Measurements from ENCODE around the gene WASF1. TPM values are rescaled to one million over a fixed set of nuclear protein-coding genes. Genes with fewer than 3 reads are reported as not detected.
A peak's percentile ranks its signal among the peaks of the same experiment; 100 is the strongest.
"Not testable (repeated sequence)": the region's sequence is repeated elsewhere in the genome, so short reads cannot be mapped to it uniquely, and the experiment has no call there.

WASF1 gene
- total RNA-seq, 2 donors from 2014 or later = 2.8 to 4.1 TPM

- DNase-seq = peak; percentile 68 to 69
- intact Hi-C loops (cut with DNase I, micrococcal nuclease) = no loop called here
- peak; percentile 57 for ATAC-seq
Observed at GRCh38 chr6:110180228-110181008, 948 bp upstream of the WASF1 start, which contains the start of gene CDC40. Gene CDC40 (plus strand): TSS chr6:110180427. CDS start chr6:110180445, 18 bp downstream.

DNA sequence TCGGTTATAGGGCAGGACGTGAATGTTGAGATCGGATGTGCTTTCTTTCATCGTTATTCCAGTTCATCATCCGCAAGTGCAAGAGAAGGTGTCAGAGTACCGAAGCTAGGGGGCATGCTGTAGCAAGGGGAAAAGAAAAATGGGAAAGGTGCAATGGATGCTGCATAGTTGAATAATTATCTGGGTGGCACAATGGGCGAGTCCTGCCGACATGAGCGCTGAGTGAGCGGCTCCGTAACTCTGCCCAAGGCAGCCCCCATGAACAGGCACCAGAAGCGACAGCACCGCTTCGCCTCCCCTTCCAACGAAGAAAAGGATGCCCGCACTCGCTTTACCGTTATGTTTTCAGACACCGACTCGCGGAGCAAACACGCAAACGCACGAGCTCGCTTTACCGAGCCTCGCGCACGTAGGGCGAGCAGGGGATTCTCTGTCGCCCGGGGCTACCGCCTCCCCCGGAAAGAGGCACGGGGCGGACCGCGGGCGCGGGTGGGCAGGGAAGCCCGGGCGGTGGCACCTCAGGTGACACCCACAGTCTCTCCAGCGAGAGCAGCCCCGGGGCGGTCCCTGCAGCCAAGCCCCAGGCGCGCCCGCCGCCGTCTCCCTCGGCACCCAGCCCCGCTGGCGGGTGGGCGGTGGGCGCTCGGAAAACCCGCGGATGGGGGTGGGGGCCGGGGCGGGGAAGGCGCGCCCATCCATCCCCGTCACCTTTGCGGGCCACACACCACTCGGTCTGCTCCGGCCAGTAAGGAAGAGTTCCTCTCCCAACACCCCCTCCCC, 654 bp downstream of the WASF1 start:
- ATAC-seq (peak; percentile 26), DNase-seq (peak; percentile 31 to 54)
- intact Hi-C loops (cut with DNase I, micrococcal nuclease) = loop anchor here in 1 of 2 donors (5.0 kb wide), 1 partner anchor 213 kb away; no protein-coding TSS in a partner anchor

DNA sequence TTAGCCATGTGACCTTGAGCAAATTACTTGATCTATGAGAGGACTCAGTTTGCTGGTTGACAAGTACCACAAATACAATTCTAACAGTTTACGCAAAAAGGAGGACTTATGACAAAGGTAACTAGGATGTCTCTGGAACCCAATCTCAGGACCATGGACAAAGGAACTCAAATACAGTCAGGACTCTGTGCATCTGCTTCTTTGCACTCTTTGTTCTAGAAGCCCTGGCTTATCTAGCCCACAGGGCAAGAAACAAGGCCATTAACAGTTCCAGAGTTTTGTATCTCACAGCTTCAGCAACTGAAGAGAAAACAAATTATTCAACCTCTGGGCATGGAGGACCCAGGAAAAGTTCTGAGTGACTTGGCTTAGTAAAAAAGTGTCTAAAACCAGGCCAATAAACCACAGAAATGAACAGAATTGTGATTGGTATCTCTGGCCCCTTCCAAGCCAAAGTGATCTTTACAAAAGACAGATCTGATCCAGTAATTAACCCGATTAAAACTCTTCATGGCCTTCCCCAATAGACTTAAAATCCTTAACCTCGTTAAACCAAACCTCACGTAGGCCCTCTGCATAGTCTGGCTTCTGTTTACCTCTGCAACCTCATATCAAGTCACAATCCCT, 5.9 kb downstream of the WASF1 start:
- no peak for DNase-seq
- intact Hi-C loops (cut with DNase I, micrococcal nuclease) = no loop called here
- no peak for ATAC-seq

DNA sequence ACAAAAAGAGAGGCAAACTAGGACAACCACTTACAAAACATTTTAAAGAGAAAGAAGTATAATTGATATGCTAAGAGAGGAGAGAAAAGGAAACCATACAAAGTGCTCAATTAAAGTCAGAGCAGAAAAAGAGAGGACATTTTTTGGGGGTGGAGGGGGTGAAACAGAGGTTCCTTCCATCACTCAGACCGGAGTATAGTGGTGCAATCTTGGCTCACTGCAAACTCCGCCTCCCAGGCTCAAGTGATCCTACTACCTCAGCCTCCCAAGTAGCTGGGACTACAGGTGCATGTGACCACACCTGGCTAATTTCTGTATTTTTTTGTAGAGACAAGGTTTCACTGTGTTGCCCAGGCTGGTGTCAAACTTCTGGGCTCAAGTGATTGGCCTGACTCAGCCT, 9.4 kb downstream of the WASF1 start:
- intact Hi-C loops (cut with DNase I, micrococcal nuclease) = no loop called here
- ATAC-seq = no peak
- no peak for DNase-seq

DNA sequence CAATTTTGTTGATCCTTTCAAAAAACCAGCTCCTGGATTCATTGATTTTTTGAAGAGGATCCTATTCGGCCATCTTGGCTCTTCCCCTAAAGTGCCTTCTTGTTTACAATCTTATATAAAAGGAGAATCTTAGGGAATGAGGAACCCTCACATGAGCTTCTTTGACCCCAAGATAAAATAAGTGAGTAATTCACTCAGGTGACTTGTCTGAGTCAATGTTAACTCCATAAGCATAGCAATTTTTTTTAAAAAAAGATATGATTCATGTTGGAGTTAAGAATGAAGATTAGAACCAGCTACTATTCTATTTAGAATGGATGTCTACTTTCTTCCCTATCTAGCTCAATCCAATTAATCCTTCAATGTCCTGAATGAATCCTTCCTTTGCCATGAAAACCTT, 21.0 kb downstream of the WASF1 start:
- intact Hi-C loops (cut with DNase I, micrococcal nuclease) = no loop called here
- ATAC-seq = no peak

GRCh38 chr6:110147870-110148269, 31.6 kb downstream of the WASF1 start:
- intact Hi-C loops (cut with DNase I, micrococcal nuclease) = no loop called here
- ATAC-seq = no peak
- DNase-seq = no peak

More for the DNA sequence above, 21.0 kb downstream of the WASF1 start:
- DNase-seq = no peak

DNA sequence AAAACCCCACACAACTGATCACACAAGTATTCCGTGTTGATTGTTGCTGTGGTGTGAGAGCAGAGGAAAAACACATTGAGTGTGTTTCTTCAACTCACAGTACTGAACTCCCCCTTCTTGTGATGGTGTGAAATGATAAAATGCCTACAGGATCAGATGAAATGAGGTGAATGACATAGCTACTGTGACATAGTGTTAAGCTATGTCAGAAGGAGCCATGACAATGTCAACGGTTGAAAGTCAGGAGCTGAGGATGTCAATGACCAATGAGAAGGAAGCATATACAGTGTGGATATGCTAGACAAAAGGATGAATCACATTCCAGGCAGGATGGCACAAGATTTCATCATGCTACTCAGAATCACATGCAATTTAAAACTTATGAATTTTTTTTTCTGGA, 38.8 kb downstream of the WASF1 start:
- no peak for DNase-seq
- ATAC-seq = no peak
- intact Hi-C loops (cut with DNase I, micrococcal nuclease) = no loop called here

- intact Hi-C loops (cut with DNase I, micrococcal nuclease) = no loop called here
- DNase-seq (no peak), ATAC-seq (no peak)
Observed at GRCh38 chr6:110139052-110139451, 40.4 kb downstream of the WASF1 start.

GRCh38 chr6:110137924-110138887, 41.3 kb downstream of the WASF1 start:
- intact Hi-C loops (cut with DNase I, micrococcal nuclease) = no loop called here
- ATAC-seq (no peak), DNase-seq (no peak)

GRCh38 chr6:110130362-110130761, 49.1 kb downstream of the WASF1 start:
- intact Hi-C loops (cut with DNase I, micrococcal nuclease) = no loop called here
- ATAC-seq (no peak), DNase-seq (no peak)

GRCh38 chr6:110128418-110128817, 51.1 kb downstream of the WASF1 start:
- intact Hi-C loops (cut with DNase I, micrococcal nuclease) = no loop called here
- no peak for ATAC-seq
- no peak for DNase-seq

DNA sequence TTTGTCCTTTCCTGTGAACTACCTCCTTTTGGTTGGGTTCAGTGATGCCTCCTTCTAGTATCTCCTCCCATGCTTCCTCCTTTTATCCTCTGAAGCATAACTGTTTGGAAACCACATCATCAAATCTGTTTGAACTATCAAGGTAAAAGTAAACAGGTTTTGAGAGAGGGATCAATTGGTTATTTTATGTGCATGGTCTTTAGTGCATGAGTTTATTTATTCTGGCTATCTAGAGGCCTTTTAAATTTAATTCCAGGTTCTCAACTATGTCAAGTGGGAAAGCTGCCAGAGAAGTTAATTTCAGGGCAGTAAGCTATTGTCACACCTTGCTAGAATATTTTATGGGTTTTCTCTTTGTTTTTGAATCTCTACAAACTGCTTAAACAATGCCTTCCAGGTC, 54.1 kb downstream of the WASF1 start:
- no peak for ATAC-seq
- no peak for DNase-seq
- intact Hi-C loops (cut with DNase I, micrococcal nuclease) = no loop called here

DNA sequence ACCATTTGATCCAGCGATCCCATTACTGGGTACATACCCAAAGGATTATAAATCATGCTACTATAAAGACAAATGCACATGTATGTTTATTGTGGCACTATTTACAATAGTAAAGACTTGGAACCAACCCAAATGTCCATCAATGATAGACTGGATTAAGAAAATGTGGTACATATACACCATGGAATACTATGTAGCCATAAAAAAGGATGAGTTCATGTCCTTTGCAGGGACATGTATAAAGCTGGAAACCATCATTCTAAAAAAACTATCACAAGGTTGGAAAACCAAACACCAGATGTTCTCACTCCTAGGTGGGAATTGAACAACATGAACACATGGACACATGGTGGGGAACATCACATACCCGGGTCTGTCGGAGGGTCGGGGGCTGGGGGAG, 57.8 kb downstream of the WASF1 start:
- ATAC-seq; intact Hi-C loops (cut with DNase I, micrococcal nuclease); DNase-seq: not testable (repeated sequence)

- no peak for ATAC-seq
- intact Hi-C loops (cut with DNase I, micrococcal nuclease) = no loop called here
- DNase-seq = no peak
Observed at GRCh38 chr6:110116258-110116657, 63.2 kb downstream of the WASF1 start.

DNA sequence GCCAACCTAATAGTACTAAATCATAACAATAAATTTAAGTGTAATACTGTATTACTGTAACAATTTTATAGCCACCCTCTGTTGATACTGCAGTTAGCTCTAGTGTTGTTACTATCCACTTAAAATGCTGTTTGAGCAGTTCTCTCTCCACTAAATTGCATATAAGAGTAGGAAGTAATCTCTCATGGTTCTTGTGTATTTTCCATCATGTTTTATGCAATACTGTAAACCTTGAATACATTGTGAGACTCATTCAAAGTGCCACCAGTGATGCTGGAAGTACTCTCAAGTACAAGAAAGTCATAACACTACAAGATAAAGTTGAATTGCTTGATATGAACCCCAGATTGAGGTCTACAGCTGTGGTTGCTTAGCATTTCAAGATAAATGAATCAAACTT, 65.5 kb downstream of the WASF1 start:
- DNase-seq (no peak), ATAC-seq (no peak)
- intact Hi-C loops (cut with DNase I, micrococcal nuclease) = no loop called here

GRCh38 chr6:110105296-110105695, 74.2 kb downstream of the WASF1 start:
- intact Hi-C loops (cut with DNase I, micrococcal nuclease) = no loop called here
- no peak for DNase-seq

DNA sequence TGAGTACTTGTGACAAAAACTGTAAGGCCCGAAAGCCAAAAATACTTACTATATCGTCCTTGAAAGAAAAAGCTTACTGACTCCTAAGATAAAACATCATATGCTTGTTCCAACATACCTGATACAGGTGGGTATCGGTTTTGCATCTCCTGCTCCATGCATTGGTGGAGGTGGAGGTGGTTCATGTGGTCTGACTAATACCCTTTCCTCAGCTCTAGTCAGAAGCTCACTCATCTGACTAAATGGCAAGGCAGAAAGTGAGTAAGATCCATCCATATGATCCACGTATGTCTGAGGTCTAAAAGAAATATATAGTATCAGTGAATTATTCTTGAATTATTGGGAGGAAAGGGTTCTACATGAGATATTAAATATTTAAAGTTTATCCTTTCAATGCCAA, 76.2 kb downstream of the WASF1 start:
- ATAC-seq = no peak
- intact Hi-C loops (cut with DNase I, micrococcal nuclease) = no loop called here
- no peak for DNase-seq

More at GRCh38 chr6:110105296-110105695, 74.2 kb downstream of the WASF1 start:
- ATAC-seq = no peak

DNA sequence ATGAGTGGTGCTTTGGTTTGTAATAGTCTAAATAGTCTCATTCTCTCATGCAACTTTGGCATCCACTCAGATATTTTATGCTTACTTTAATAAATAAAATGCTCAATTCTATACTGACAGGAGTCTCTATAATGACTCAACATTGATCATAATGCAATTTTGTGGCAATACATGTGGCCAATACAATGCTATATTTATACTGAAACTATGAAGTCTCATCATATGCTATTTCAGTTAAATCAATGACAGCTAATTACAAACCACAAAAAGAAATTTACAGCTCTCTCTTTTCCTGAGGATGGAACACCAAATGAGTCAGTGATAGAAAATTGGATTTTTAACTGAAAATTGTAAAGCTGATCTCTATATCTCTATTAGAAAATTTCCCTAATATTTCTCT, 77.1 kb downstream of the WASF1 start:
- ATAC-seq (no peak), DNase-seq (no peak)
- intact Hi-C loops (cut with DNase I, micrococcal nuclease) = no loop called here

DNA sequence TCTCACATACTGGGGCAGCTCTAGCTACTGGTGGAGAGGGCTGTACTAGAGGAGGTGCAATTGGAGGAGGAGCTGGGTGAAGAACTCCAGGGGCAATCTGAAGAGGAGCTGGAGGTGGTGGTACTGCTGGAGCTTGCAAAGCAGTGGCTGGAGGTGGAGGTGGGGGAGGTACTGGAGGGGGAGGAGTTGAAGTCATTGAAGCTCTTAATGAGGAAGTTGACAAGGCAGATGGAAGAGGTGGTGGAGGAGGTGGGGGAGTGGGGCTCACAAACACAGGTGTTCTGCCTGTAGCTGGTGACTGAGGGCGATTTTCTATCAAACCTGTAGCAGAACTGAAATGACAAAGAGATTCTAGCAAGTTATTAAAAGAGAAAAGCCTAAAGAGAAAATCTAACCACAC, 77.6 kb downstream of the WASF1 start:
- intact Hi-C loops (cut with DNase I, micrococcal nuclease) = no loop called here
- DNase-seq (no peak), ATAC-seq (no peak)
